ENCODE measurements around the gene TRAF4.
"Not testable (repeated sequence)": the region's sequence is repeated elsewhere in the genome, so short reads cannot be mapped to it uniquely, and the experiment has no call there.

DNA sequence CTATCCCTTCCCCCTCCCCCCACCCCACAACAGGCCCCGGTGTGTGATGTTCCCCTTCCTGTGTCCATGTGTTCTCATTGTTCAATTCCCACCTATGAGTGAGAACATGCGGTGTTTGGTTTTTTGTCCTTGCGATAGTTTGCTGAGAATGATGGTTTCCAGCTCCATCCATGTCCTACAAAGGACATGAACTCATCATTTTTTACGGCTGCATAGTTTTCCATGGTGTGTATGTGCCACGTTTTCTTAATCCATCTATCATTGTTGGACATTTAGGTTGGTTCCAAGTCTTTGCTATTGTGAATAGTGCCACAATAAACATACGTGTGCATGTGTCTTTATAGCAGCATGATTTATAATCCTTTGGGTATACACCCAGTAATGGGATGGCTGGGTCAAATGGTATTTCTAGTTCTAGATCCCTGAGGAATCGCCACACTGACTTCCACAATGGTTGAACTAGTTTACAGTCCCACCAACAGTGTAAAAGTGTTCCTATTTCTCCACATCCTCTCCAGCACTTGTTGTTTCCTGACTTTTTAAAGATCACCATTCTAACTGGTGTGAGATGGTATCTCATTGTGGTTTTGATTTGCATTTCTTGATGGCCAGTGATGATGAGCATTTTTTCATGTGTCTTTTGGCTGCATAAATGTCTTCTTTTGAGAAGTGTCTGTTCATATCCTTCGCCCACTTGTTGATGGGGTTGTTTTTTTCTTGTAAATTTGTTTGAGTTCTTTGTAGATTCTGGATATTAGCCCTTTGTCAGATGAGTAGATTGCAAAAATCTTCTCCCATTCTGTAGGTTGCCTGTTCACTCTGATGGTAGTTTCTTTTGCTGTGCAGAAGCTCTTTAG is 7.7 kb upstream of the TRAF4 start:
- not testable (repeated sequence) for TF ChIP-seq CTCF, EP300 (IDR thresholded peaks at IDR 0.05)
